HFFc6 (cell line): Measurements from ENCODE around the gene AKAP6. TPM values are rescaled to one million over a fixed set of nuclear protein-coding genes. Genes with fewer than 3 reads are reported as not detected.

Experiments used
- DNase-seq: peaks from one replicate; pipeline ENCODE4 v3.0.0-alpha.2; 2018
- H3K27ac Mint-ChIP-seq: 2 replicates; pipeline ENCODE4 v1.8.0; 2020; ENCODE audit warnings: mild to moderate bottlenecking, mixed read lengths
- H3K27me3 Mint-ChIP-seq: 2 replicates; pipeline ENCODE4 v1.8.0; 2021; ENCODE audit warnings: mild to moderate bottlenecking, moderate library complexity, mixed read lengths; ENCODE audit not compliant: insufficient read depth
- H3K36me3 Mint-ChIP-seq: 2 replicates; pipeline ENCODE4 v1.8.0; 2021; ENCODE audit warnings: low read depth, mixed read lengths
- H3K4me1 Mint-ChIP-seq: 2 replicates; pipeline ENCODE4 v1.8.0; 2020; ENCODE audit warnings: low read depth, mixed read lengths
- H3K4me3 Mint-ChIP-seq: 2 replicates; pipeline ENCODE4 v1.8.0; 2020; ENCODE audit warnings: mild to moderate bottlenecking, moderate library complexity, mixed read lengths
- H3K9me3 Mint-ChIP-seq: 2 replicates; pipeline ENCODE4 v1.8.0; 2020; ENCODE audit warnings: mild to moderate bottlenecking, mixed read lengths
- CTCF ChIP-seq: fragments of 200-600 bp; sonication (generic); IDR thresholded peaks from 2 replicates; pipeline ENCODE4 v1.5.0; 2021; ENCODE audit warnings: antibody characterized with exemption, mild to moderate bottlenecking
- total RNA-seq, 6 experiments: library from RNA; stranded (reverse); fragmentation: NEBNext Ultra II Directional; extraction: Animal tissue kit (Norgen Biotek cat#: 25700); gene quantifications; 2 replicates in 1 of 6; 3 replicates in 5 of 6; pipeline ENCODE4 v1.2.3, GENCODE V29; 2021

Gene AKAP6
- total RNA-seq, 6 experiments from 2014 or later, result 6.1 to 9.8 (median 6.5) TPM

- Mint-ChIP-seq H3K4me1 (no peaks in the 10 kb centered on the region), H3K27me3 (no peaks in the 10 kb centered on the region), H3K4me3 (no peak overlapping the region), H3K27ac (no peak overlapping the region), H3K9me3 (no peaks in the 10 kb centered on the region), H3K36me3 (no peaks in the 10 kb centered on the region)
- TF ChIP-seq CTCF, result no peak
- DNase-seq, result no peak
These were observed 408.5 kb downstream of the AKAP6 start for GRCh38 chr14:32737621-32738020.

GRCh38 chr14:32738206-32738871, 409.2 kb downstream of the AKAP6 start:
- Mint-ChIP-seq H3K4me3 (no peak overlapping the region), H3K27ac (no peak overlapping the region), H3K36me3 (no peaks in the 10 kb centered on the region), H3K9me3 (no peaks in the 10 kb centered on the region), H3K27me3 (no peaks in the 10 kb centered on the region), H3K4me1 (no peaks in the 10 kb centered on the region)
- no peak for TF ChIP-seq CTCF
- DNase-seq, result no peak

- Mint-ChIP-seq H3K27me3 (no peaks in the 10 kb centered on the region; the same call in 1 of the 2 replicates), H3K4me3 (no peak overlapping the region), H3K36me3 (no peaks in the 10 kb centered on the region), H3K27ac (no peak overlapping the region), H3K4me1 (no peaks in the 10 kb centered on the region), H3K9me3 (no peaks in the 10 kb centered on the region)
- TF ChIP-seq CTCF, result no peak
- DNase-seq, result no peak
These were observed 415.8 kb downstream of the AKAP6 start for GRCh38 chr14:32744811-32745445.

- no peaks in the 10 kb centered on the region; the same call in 1 of the 2 replicates for H3K27me3 Mint-ChIP-seq
- H3K27ac Mint-ChIP-seq, result no peak overlapping the region
- peaks cover 14% of the 10 kb centered on the region; the same call in 1 of the 2 replicates for H3K36me3 Mint-ChIP-seq
- DNase-seq, result no peak
- H3K9me3 Mint-ChIP-seq, result peaks cover 13% of the 10 kb centered on the region
- H3K4me3 Mint-ChIP-seq, result no peak overlapping the region
- peaks cover 7% of the 10 kb centered on the region for H3K4me1 Mint-ChIP-seq
- TF ChIP-seq CTCF, result no peak
These were observed 425.1 kb downstream of the AKAP6 start for GRCh38 chr14:32754209-32754608.

GRCh38 chr14:32756173-32756572, 427.1 kb downstream of the AKAP6 start:
- peaks cover 19% of the 10 kb centered on the region; the same call in 1 of the 2 replicates for H3K36me3 Mint-ChIP-seq
- H3K27ac Mint-ChIP-seq, result no peak overlapping the region
- H3K9me3 Mint-ChIP-seq, result peaks cover 13% of the 10 kb centered on the region
- no peak overlapping the region for H3K4me3 Mint-ChIP-seq
- TF ChIP-seq CTCF, result no peak
- no peak for DNase-seq
- H3K27me3 Mint-ChIP-seq, result no peaks in the 10 kb centered on the region; the same call in 1 of the 2 replicates
- H3K4me1 Mint-ChIP-seq, result peaks cover 16% of the 10 kb centered on the region
